RWPE2 (cell line): ENCODE results near the gene ZNF219.

Experiments used
- ATAC-seq: fragments of 200-7000 bp; cut with Tn5 transposase; 3 replicates; pipeline ENCODE4 v1.9.1; 2021; ENCODE audit warnings: low read depth
- DNase-seq: peaks from one replicate; pipeline ENCODE4 v3.0.0-alpha.2; 2020; ENCODE audit warnings: low spot score
- H3K27ac ChIP-seq: fragments of 450-650 bp; 2 replicates; pipeline ENCODE4 v1.5.1; 2017; ENCODE audit warnings: mild to moderate bottlenecking; ENCODE audit not compliant: poor library complexity, severe bottlenecking
- H3K27me3 ChIP-seq: fragments of 250-450 bp; sonication (Bioruptor Pico); 2 replicates; pipeline ENCODE4 v1.5.1; 2021; ENCODE audit warnings: mild to moderate bottlenecking, moderate library complexity; ENCODE audit not compliant: insufficient read depth, poor library complexity, severe bottlenecking
- H3K36me3 ChIP-seq: fragments of 250-450 bp; sonication (Bioruptor Pico); 2 replicates; pipeline ENCODE4 v1.5.1; 2020; ENCODE audit warnings: low read depth, mild to moderate bottlenecking, moderate library complexity
- H3K4me1 ChIP-seq: fragments of 250-450 bp; sonication (Bioruptor Pico); 2 replicates; pipeline ENCODE4 v1.5.1; 2021; ENCODE audit warnings: mild to moderate bottlenecking, moderate library complexity; ENCODE audit not compliant: insufficient read depth, poor library complexity, severe bottlenecking
- H3K4me3 ChIP-seq: fragments of 250-450 bp; sonication (Bioruptor Pico); 2 replicates; pipeline ENCODE4 v1.5.1; 2021; ENCODE audit warnings: mild to moderate bottlenecking, moderate library complexity; ENCODE audit not compliant: severe bottlenecking
- H3K9me3 ChIP-seq: fragments of 250-450 bp; sonication (Bioruptor Pico); 2 replicates; pipeline ENCODE4 v1.5.1; 2021; ENCODE audit warnings: mild to moderate bottlenecking, moderate library complexity; ENCODE audit not compliant: severe bottlenecking
- TF ChIP-seq, protein P1 (sequence below): fragments of 450-650 bp; IDR thresholded peaks from one replicate; pipeline ENCODE4 v1.5.1; 2017; ENCODE audit warnings: mild to moderate bottlenecking, moderate library complexity; ENCODE audit not compliant: poor library complexity, severe bottlenecking

Gene ZNF219

DNA sequence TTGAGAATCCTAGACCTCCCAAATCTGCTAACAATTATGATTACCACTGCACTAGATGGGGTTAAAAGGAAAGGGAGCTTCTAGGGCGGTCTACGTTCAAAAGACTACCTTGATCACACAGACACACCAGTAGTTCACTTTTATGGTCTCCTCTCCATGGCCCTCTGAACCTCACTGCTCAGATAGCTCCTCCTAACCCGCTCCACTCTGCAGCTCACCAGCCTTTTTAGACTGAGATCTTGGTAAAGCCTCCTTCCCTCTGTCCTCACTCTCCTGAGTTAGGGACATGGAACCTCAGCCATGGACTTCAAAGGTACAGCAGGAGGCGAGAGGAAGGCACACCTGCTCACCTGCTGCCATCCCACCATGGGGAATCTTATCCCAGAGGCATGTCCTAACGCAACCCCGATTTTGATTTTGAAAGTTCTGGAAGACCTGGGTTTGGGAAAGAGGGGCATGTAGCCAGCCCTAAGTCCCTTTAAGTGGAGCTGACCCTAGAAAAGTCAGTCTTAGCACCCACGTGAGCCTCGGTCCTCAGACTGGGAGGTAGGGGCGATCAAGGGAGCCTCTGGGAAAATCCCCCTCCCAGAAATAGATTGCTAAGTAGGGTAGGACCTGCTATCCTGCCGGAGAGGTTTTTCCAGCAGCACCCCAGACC lies 1.3 kb downstream of the ZNF219 start:
- peaks cover 20% of the 10 kb centered on the region for H3K4me1 ChIP-seq
- no peaks in the 10 kb centered on the region for H3K9me3 ChIP-seq
- no peak for ATAC-seq
- H3K27me3 ChIP-seq: no peaks in the 10 kb centered on the region
- H3K36me3 ChIP-seq: peaks cover 6% of the 10 kb centered on the region; the same call in 1 of the 2 replicates
- H3K27ac ChIP-seq: peak overlapping the region; percentile 62
- TF ChIP-seq, protein P1, sequence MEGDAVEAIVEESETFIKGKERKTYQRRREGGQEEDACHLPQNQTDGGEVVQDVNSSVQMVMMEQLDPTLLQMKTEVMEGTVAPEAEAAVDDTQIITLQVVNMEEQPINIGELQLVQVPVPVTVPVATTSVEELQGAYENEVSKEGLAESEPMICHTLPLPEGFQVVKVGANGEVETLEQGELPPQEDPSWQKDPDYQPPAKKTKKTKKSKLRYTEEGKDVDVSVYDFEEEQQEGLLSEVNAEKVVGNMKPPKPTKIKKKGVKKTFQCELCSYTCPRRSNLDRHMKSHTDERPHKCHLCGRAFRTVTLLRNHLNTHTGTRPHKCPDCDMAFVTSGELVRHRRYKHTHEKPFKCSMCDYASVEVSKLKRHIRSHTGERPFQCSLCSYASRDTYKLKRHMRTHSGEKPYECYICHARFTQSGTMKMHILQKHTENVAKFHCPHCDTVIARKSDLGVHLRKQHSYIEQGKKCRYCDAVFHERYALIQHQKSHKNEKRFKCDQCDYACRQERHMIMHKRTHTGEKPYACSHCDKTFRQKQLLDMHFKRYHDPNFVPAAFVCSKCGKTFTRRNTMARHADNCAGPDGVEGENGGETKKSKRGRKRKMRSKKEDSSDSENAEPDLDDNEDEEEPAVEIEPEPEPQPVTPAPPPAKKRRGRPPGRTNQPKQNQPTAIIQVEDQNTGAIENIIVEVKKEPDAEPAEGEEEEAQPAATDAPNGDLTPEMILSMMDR: no peak
- DNase-seq: no peak
- peak overlapping the region; percentile 9 for H3K4me3 ChIP-seq

DNA sequence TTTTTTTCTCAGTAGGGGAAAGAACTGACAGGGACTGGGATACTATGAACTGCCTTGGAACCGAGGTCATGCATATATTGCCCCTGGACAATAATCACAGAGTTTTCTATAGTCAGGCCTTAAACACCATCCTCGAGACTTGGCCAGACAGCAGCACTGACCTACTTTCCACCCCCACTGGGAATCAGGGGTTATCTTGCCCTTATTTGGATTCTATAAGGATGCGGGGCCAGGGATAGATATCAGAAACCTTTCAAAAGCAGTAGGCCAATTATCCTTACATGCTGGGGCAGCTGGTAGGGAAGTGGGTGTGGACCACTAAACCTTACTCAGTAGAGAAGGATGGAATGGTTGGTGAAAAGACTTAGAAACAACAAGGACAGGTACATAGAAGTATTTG lies 2.0 kb downstream of the ZNF219 start:
- H3K4me3 ChIP-seq: no peak overlapping the region
- TF ChIP-seq, protein P1: no peak
- DNase-seq: no peak
- peak overlapping the region; percentile 62 for H3K27ac ChIP-seq
- no peaks in the 10 kb centered on the region for H3K27me3 ChIP-seq
- H3K4me1 ChIP-seq: peaks cover 16% of the 10 kb centered on the region
- peaks cover 8% of the 10 kb centered on the region for H3K36me3 ChIP-seq
- no peak for ATAC-seq
- no peaks in the 10 kb centered on the region for H3K9me3 ChIP-seq

DNA sequence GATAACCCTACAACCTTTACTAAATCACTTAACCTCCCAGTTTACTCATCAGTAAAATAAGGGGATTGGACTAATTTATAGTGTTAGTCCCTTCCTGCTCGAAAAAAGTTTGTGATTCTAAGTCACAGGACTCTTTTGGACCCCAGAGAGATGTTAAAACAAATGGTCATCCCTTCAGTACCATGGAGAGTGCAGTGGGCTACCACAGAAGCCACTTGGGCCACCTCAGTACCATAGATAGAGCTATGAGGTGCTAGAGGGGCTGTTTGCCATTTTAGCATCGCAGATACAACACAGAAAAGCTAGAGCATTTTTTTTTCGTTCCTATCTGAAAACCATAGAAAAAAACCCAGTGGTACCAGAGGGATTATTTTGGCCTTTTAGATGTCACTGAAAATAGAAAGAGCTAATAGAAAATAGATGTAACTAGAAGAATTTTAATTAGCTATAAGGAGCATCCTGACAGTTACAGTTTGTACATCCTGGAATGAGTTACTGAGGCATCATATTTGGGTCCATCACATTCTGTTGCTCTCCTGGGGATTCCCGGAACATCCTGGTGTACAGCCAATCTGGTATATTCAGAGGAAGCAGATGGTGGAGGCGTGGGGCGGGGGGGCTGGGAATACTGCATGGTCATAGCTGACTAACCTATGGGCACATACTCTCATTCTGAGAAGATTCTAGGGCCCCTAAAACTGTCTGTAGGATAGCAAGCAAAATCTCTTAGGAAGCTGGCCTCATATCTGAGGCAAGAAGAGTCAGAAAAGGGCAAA lies 2.8 kb downstream of the ZNF219 start:
- Histone ChIP-seq H3K4me1 (peaks cover 16% of the 10 kb centered on the region), H3K4me3 (no peak overlapping the region), H3K27ac (no peak overlapping the region), H3K36me3 (peaks cover 16% of the 10 kb centered on the region), H3K27me3 (no peaks in the 10 kb centered on the region), H3K9me3 (no peaks in the 10 kb centered on the region)
- no peak for DNase-seq
- ATAC-seq: no peak
- TF ChIP-seq, protein P1: no peak

DNA sequence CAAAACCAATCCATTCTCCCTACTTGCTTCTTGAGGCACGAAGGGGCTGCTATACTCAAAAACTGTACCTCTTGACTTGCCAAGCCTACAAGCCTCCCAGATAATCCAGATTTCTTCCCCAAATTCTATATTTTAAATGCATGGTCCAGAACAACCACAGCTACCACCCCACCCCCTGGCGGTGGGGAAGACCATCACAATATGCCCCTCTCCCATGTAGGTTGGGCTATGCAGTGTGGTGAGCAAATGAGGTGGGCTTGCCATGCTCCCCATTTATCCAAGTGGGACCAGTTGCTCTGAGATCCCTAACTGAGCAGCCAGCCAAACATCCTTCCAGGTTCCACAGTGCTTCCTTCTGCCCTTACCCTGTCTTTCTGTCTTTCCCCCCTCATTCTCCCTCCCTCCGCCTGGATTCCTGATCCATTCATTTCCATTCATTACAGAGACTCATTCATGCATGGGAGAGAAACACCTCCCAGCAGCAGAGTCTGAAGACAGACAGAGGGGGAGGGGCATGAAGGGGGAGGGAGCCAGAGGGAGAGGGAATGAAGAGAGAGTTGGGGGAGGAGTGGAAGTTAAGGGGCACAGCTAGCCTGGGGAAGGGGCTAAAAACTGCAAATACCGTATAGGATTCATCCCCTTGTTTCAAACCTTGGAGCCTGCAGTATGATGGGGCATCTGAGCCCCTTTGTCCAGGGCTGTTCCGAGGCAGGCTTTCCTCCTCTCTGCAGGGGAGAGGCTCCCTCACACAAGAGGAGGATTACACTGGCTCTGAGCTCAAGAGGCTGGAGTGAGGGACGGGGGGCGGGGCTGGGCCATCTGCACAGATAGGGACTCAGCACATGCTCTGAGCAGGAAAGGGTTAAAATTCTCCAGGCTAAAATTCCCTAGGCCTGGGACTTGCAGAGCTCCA lies 4.4 kb downstream of the ZNF219 start:
- DNase-seq (no peak), ATAC-seq (no peak)
- Histone ChIP-seq H3K27me3 (no peaks in the 10 kb centered on the region), H3K4me3 (no peak overlapping the region), H3K27ac (no peak overlapping the region), H3K4me1 (peaks cover under 1% of the 10 kb centered on the region), H3K9me3 (no peaks in the 10 kb centered on the region), H3K36me3 (peaks cover 19% of the 10 kb centered on the region)
- TF ChIP-seq, protein P1: no peak
